DMS153 treated with DMSO at 0.1 percent for 48 hours (cell line): Measurements from ENCODE around the gene VAV2.
A peak's percentile ranks its signal among the peaks of the same experiment; 100 is the strongest.

Experiments used
- DNase-seq: peaks from one replicate; lab custom pipeline; 2025; ENCODE audit not compliant: unreplicated experiment; lab: John Stamatoyannopoulos, UW

The VAV2 gene

GRCh38 chr9:133881671-133882381 lies 110.3 kb downstream of the VAV2 start:
- peak; percentile 45 for DNase-seq

DNA sequence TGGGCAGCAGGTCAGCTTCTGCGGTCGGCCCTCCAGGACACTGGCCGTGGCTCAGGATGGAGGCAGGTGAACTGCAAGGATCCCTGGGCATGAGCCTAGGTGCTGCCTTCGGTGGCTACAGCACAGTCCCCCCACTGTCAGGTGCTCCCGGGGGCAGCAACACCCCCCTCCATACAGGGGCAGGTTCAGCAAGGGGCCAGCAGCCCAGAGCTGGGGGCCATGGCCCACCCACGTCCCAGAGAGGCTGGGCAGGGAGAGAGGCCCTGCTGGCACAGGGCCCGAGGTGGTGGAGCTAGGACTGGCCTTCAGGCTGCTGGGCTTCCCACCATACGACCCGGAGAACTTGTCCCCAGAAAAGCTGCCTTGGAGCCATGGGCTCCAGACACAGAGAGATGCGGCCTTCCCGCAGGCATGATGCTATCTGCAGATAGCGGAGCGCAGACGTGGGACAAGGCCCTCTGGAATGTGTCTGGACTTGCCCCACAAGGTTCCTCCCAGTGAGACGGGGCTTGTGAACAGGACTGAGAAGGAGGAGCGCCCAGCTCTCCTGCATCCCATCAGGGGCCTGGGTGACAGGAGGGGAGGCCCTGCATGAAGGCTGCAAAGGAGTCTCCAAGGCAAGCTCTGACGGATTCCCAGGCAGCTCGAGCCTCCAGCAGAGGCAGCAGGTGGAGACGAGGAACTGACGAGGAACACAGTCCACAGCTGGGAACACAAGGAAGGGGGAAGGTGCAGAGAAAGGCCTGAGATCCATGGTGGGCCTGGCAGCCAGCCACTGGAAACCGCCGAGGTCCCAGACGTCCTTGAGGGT lies 111.1 kb downstream of the VAV2 start:
- DNase-seq, result no peak

DNA sequence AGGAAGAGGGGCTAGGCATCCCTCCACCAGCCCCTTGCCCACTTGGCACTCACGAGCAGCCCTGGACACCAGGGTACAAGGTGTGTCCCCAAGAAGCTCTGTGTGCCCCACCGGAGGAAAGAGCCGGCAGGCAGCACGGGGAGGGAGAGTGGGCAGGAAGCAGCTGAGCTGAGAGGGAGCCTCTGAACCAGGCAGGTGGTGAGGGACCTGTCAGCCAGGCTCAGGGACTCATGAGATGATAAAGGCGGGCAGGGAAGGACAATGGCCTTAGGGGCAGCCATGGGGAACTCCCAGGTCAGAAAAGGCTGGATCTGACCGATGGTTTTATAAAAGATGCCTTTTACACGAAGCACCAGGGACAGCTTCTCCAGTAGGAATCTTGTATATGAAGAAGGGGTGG lies 112.0 kb downstream of the VAV2 start:
- no peak for DNase-seq

DNA sequence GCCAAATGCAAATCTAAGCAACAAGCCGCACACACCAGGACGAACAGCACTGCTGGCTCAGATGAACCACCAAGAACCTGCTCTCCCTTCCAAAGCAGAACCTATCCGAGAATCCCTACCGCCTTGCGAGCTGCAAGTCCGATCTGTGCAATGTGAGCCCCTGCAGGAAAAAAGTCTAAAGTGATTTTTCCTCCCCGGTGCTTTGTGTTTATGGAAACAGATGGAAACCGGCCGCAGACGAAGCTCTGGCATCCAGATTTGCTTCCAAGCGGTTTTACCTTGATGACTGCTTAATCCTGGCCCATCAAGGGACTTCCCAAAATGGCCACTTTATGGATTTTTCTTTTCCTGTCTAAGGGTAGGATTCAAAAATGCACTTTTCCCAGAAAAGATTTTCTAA lies 112.5 kb downstream of the VAV2 start:
- DNase-seq, result no peak

DNA sequence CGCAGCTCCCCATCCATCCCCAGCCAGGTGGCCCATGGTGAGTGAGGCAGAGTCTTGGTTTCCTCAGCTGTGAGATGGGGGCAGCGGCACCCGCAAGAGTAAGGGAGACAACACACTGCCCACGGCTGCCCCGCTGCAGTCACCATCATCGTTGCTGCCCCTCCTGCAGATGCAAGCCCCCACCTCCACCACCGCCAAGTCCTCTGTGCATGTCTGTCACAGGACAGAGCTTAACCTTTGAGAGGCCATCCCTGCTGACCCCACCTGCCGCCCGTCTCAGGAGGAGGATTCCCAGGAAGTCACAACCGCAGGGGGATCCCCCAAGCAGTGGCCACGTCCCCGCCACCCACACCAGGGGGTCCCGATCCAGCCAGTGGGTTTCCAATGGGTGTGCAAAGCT lies 113.7 kb downstream of the VAV2 start:
- no peak for DNase-seq

DNA sequence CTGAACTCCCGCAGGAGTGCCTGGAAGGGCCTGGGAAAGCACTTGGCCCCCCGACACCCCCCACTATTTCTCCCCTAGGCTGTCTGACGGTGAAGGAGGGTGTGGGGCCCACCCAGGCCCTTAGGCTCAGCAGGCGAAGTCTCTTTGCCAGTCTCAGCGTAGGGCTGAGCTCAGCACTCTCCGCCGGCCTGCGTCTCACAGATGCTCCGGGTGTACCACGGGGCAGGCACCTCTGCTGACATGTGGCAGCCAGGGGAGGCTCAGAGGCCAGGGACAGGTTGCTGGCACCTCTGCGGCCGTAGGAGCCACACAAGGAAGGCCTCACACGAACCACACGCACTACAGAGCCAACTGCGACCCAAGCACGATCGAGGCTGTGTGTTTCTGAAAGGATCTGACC lies 114.2 kb downstream of the VAV2 start:
- DNase-seq, result no peak

GRCh38 chr9:133877327-133877726 lies 114.8 kb downstream of the VAV2 start:
- DNase-seq, result no peak

DNA sequence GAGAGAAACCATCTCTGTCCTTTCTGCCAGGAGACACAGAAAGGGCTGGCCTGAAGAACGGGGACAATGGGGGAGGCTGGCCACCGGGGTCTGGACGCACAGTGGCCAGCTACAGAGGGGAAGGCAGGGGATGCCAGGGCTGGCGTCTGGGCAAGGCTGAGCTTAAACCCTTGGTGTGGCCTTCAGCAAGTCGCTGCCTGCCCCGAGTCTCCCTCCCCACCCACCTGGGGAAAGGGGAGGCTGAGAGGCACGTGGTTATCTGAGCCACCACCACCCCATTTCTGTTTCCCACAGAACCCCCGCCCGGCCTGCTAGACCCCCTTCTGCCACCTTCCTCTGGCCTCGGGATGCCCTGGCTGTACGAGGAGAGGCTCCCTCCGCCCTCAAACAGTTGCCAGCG lies 115.3 kb downstream of the VAV2 start:
- no peak for DNase-seq

DNA sequence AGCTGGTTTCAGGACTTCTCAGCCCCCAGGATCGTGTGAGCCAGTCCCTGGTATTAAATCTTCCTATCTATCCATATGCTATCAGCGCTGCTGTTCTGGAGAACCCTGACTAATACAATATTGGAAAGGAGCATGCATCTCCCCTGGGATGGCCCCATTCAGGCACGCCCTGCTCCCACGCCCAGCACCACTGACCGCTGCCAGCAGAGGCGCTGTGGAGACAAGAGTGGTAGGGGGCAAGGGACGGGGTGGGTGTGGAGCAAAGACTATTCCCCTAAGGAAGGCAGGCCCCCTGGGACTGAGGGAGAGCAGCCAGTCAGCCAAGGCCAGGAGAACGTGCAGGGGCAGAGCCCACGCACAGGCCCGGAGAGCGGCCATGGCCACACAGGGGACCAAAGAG lies 116.0 kb downstream of the VAV2 start:
- DNase-seq, result no peak

DNA sequence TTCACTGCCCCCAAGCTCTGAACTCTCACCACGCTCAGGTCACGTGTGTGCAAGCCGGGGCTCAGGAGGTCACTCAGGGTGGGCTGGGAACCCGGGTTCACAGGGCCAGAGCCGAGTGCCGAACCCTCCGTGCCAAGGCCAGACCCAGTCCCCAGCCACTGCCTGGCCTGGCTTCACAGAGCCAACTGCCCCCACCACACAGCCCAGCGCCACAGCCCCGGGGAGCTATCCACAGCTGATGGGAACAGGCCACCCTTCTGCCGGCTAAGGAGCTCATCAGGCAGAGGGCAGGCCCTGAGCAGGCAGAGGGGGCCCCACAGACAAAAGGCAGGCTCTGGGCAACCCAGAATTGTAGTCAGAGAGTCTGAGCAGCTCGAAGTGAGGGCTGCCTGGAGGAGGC lies 117.0 kb downstream of the VAV2 start:
- no peak for DNase-seq

- no peak for DNase-seq
Observed at GRCh38 chr9:133874659-133875058, 117.5 kb downstream of the VAV2 start.

DNA sequence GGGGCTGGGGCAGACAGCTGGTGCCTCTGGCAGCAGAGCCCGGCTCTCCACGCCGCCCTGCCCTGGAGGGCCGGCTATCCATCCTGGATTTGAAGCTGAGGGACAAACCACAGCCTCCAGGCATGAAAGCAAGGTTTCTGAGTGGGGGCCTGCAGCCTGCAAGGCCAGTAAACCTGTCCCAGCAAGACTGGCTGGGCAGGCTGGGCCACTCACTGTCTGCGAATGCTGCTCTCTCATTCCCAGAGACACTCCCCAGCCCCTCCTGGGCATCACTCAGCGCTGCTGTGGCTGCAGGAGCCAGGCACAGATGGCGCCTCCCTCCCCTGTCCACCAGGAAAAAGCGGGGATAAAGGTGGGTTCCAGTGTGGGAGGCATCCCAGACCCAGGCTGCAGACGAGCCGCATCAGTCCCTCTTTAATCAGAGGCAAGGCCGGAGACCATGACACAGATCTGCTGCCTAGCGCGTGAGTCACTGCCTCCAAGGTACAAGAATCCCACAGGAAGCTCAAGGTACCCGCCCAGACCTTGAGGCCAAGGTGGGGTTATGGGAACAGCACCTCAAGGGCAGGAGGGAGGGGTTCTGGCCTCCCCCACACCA lies 118.0 kb downstream of the VAV2 start:
- DNase-seq, result no peak

DNA sequence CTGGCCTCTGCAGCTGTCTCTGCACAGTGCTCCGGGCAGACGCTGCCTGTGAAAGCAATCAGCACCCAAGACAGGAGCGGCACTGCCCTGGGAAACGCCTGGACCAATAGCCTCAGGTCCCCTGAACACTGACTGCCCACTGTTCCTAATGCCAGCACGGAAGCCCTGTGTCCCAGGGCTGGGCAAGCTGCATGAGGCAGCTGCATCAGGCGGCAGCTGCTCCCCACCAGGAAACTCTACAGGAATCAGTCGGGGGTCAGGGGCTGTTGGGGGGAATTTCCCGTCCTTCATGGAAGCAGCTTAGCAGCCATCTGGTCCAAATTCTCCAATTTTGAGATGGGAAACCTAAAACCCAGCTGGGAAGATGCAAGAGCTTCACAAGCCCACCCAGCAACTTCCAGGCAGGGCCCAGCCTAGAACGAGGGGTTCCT lies 118.6 kb downstream of the VAV2 start:
- no peak for DNase-seq

GRCh38 chr9:133873009-133873408 lies 119.1 kb downstream of the VAV2 start:
- no peak for DNase-seq

GRCh38 chr9:133870598-133871595 lies 121.2 kb downstream of the VAV2 start:
- DNase-seq, result no peak

DNA sequence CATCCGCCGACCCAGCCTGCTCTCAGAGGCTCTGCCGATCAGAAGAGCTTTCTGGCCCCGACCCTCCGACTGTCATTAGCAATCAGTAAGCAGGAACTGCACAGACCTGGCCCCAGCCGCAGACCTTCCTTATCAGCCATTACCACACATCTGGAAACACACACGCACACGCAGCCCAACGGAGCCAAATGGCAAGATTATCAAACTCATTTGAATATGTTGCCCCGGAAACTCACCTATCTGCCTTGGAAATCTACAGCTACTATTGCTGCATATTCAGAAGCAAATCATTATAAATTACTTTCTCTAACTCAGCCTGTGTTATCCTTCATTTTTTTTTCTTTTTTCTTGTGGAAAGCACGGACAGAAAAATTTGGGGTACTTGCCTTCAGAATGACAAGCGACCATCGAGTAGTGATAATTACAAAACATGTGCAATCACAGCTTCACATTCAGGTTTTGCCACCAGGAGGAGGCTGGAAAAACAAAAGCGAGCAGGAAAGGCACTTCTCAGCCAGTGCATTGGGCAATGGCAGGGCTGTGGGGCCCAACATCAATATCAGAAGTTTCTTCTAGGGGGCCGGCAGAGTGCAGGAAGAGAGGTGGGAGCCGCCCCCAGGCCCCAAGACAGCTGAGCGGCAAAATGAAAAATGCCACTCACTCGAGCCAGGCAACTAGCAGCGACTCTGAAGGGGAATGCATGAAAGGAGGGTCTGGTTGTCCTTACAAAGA lies 122.3 kb downstream of the VAV2 start:
- DNase-seq, result no peak

GRCh38 chr9:133868203-133868602 lies 123.9 kb downstream of the VAV2 start:
- DNase-seq, result no peak

DNA sequence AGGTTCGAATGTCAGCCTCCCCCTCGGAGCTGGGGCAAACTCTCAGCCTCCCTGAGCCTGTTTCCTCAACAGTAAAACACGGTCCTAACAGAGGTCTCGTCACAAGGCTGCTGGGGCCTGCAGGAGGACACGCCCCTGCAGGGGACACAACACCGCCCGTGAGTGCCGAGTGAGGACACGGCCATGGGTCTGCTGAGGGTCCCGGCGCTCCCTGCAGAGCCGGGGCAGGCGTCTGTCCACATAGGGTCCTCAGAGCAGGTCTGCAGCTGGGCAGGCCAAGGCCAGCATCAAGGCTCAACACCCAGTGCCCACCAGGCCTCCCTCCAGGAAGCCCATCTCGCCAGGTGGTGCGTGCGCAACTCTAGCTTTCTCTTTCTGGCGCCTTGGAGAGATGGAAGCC lies 125.2 kb downstream of the VAV2 start:
- no peak for DNase-seq

GRCh38 chr9:133864011-133864410 lies 128.1 kb downstream of the VAV2 start:
- DNase-seq, result no peak

DNA sequence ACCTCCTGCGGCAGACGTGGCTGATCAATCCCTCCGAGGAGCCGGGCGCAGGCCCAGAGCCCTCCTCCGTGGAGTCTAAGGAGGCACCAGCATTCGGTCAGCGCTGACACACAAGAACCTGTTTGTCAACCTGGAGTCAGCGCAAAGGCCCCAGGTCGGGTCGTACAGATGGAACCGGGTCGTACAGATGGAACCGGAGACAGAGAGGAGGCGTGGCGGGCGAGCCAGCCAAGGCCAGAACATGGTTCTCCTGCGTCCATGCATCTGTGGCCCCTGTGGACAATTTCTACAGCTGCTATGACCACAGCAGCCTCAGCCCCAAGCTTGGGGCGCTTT lies 128.9 kb downstream of the VAV2 start:
- no peak for DNase-seq
